HEK293 (cell line): Measurements from ENCODE around the gene KCNJ11.

ENCODE experiments used
- EGR2 ChIP-seq: fragments of 450-650 bp; formaldehyde crosslinking; IDR thresholded peaks from 2 replicates; pipeline ENCODE4 v1.5.1; 2016; ENCODE audit warnings: low read depth, missing biosample characterization, missing genetic modification characterization
- FEZF1 ChIP-seq: fragments of 450-650 bp; formaldehyde crosslinking; IDR thresholded peaks from 2 replicates; pipeline ENCODE4 v1.5.1; 2016; ENCODE audit warnings: missing biosample characterization, missing genetic modification characterization
- GLIS2 ChIP-seq: fragments of 450-650 bp; formaldehyde crosslinking; IDR thresholded peaks from 2 replicates; pipeline ENCODE4 v1.5.1; 2016; ENCODE audit warnings: missing biosample characterization, missing genetic modification characterization
- HOXC10 ChIP-seq: sonication (generic); formaldehyde crosslinking; IDR thresholded peaks from 2 replicates; pipeline ENCODE4 v1.8.1; 2023; ENCODE audit warnings: mild to moderate bottlenecking, missing genetic modification reagents
- KLF17 ChIP-seq: fragments of 450-650 bp; formaldehyde crosslinking; IDR thresholded peaks from 2 replicates; pipeline ENCODE4 v1.5.1; 2016; ENCODE audit warnings: missing biosample characterization, missing genetic modification characterization
- KLF8 ChIP-seq: fragments of 450-650 bp; formaldehyde crosslinking; IDR thresholded peaks from 2 replicates; pipeline ENCODE4 v1.5.1; 2016; ENCODE audit warnings: missing biosample characterization, missing genetic modification characterization
- KLF9 ChIP-seq: fragments of 450-650 bp; formaldehyde crosslinking; IDR thresholded peaks from 2 replicates; pipeline ENCODE4 v1.5.1; 2016; ENCODE audit warnings: missing biosample characterization, missing genetic modification characterization, low read depth
- REST ChIP-seq: fragments of 450-650 bp; formaldehyde crosslinking; IDR thresholded peaks from 2 replicates; pipeline ENCODE4 v1.5.1; 2016; ENCODE audit warnings: missing biosample characterization, missing genetic modification characterization
- WT1 ChIP-seq: fragments of 450-650 bp; formaldehyde crosslinking; IDR thresholded peaks from 2 replicates; pipeline ENCODE4 v1.5.1; 2016; ENCODE audit warnings: missing biosample characterization, missing genetic modification characterization
- ZBTB44 ChIP-seq: fragments of 450-650 bp; IDR thresholded peaks from 2 replicates; pipeline ENCODE4 v1.5.1; 2018; ENCODE audit warnings: missing biosample characterization, mild to moderate bottlenecking, missing genetic modification characterization
- ZNF148 ChIP-seq: fragments of 450-650 bp; formaldehyde crosslinking; IDR thresholded peaks from 2 replicates; pipeline ENCODE4 v1.5.0; 2017; ENCODE audit warnings: missing biosample characterization, missing genetic modification characterization, borderline replicate concordance
- ZNF391 ChIP-seq: fragments of 450-650 bp; formaldehyde crosslinking; IDR thresholded peaks from 2 replicates; pipeline ENCODE4 v1.5.1; 2016; ENCODE audit warnings: low read depth, missing biosample characterization, missing genetic modification characterization, borderline replicate concordance
- ZNF514 ChIP-seq: fragments of 450-650 bp; formaldehyde crosslinking; IDR thresholded peaks from 2 replicates; pipeline ENCODE4 v1.5.1; 2016; ENCODE audit warnings: missing biosample characterization, missing genetic modification characterization
- ZNF530 ChIP-seq: fragments of 450-650 bp; formaldehyde crosslinking; IDR thresholded peaks from 2 replicates; pipeline ENCODE4 v1.5.1; 2016; ENCODE audit warnings: low read depth, missing biosample characterization, missing genetic modification characterization
- ZNF571 ChIP-seq: fragments of 450-650 bp; formaldehyde crosslinking; IDR thresholded peaks from 2 replicates; pipeline ENCODE4 v1.5.0; 2017; ENCODE audit warnings: missing biosample characterization, missing genetic modification characterization
- ZNF585B ChIP-seq: fragments of 450-650 bp; formaldehyde crosslinking; IDR thresholded peaks from 2 replicates; pipeline ENCODE4 v1.5.1; 2016; ENCODE audit warnings: missing biosample characterization, missing genetic modification characterization
- ZNF624 ChIP-seq: fragments of 450-650 bp; formaldehyde crosslinking; IDR thresholded peaks from 2 replicates; pipeline ENCODE4 v1.5.1; 2017; ENCODE audit warnings: missing biosample characterization, missing genetic modification characterization
- ZNF626 ChIP-seq: fragments of 450-650 bp; sonication (Bioruptor Pico); formaldehyde crosslinking; IDR thresholded peaks from 2 replicates; pipeline ENCODE4 v1.5.1; 2018; ENCODE audit warnings: missing biosample characterization, missing genetic modification characterization, inconsistent platforms
- ZNF670 ChIP-seq: fragments of 450-650 bp; formaldehyde crosslinking; IDR thresholded peaks from 2 replicates; pipeline ENCODE4 v1.5.1; 2016; ENCODE audit warnings: missing biosample characterization, missing genetic modification characterization, low read depth
- ZNF747 ChIP-seq: fragments of 450-650 bp; formaldehyde crosslinking; IDR thresholded peaks from 2 replicates; pipeline ENCODE4 v1.5.1; 2016; ENCODE audit warnings: missing biosample characterization, missing genetic modification characterization
- ZNF792 ChIP-seq: fragments of 450-650 bp; formaldehyde crosslinking; IDR thresholded peaks from 2 replicates; pipeline ENCODE4 v1.5.1; 2016; ENCODE audit warnings: missing biosample characterization, missing genetic modification characterization
- TF ChIP-seq, protein P1 (sequence below): fragments of 450-650 bp; formaldehyde crosslinking; IDR thresholded peaks from 2 replicates; pipeline ENCODE4 v1.5.1; 2016; ENCODE audit warnings: missing biosample characterization, missing genetic modification characterization, borderline replicate concordance
- TF ChIP-seq, protein P2 (sequence below): fragments of 450-650 bp; formaldehyde crosslinking; IDR thresholded peaks from 2 replicates; pipeline ENCODE4 v1.5.1; 2016; ENCODE audit warnings: missing biosample characterization, missing genetic modification characterization
- TF ChIP-seq, protein P3 (sequence below): fragments of 450-650 bp; formaldehyde crosslinking; IDR thresholded peaks from 2 replicates; pipeline ENCODE4 v1.5.1; 2016; ENCODE audit warnings: missing biosample characterization, missing genetic modification characterization

The KCNJ11 gene

DNA sequence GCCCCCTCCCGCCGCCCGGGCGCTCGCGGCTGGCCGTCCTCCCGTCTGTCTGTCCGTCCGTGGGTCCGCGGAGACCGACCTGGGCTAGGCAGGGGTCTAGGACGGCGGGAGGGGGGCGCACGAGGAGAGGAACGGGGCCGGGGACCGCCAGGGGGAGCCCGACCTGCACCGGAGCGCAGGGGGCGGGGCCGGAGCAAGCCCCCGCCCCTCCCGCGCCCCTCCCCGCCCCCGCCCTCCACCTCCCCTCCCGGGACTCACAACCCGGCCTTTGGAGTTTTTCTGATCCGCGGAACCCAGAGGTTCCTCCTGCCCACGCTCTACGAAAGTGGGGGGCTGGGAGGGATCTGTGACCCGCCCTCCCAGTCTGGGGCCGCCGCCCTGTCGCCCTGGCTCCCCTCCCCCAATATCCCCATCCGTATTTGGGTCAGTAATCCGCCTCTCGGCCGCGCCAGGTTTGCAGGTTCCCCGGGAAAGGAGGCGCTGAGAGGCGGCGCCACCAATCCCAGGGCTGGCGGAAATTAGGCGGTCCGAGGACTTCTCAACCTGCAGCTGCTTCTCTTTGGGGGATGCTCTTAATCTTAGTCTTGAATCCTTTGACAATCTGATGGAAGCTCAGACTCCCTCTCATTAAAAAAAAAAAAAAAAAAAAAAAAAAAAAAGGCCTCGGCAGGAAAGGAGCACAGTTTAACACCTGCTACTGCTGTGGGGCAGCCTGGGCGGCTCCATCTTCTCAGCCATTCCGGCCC lies 925 bp upstream of the KCNJ11 start (continued):
- no peak for TF ChIP-seq ZNF148 (tag by site-specific recombination)
- peak; percentile 44; the same call in 1 of the 2 replicates for TF ChIP-seq EGR2 (tag by site-specific recombination)
- no peak for TF ChIP-seq ZNF391
- TF ChIP-seq GLIS2, result no peak
- TF ChIP-seq WT1 (tag by site-specific recombination), result 0 out of 2 replicates have a peak, but pooled peaks have one; percentile 33
- TF ChIP-seq, protein P1, sequence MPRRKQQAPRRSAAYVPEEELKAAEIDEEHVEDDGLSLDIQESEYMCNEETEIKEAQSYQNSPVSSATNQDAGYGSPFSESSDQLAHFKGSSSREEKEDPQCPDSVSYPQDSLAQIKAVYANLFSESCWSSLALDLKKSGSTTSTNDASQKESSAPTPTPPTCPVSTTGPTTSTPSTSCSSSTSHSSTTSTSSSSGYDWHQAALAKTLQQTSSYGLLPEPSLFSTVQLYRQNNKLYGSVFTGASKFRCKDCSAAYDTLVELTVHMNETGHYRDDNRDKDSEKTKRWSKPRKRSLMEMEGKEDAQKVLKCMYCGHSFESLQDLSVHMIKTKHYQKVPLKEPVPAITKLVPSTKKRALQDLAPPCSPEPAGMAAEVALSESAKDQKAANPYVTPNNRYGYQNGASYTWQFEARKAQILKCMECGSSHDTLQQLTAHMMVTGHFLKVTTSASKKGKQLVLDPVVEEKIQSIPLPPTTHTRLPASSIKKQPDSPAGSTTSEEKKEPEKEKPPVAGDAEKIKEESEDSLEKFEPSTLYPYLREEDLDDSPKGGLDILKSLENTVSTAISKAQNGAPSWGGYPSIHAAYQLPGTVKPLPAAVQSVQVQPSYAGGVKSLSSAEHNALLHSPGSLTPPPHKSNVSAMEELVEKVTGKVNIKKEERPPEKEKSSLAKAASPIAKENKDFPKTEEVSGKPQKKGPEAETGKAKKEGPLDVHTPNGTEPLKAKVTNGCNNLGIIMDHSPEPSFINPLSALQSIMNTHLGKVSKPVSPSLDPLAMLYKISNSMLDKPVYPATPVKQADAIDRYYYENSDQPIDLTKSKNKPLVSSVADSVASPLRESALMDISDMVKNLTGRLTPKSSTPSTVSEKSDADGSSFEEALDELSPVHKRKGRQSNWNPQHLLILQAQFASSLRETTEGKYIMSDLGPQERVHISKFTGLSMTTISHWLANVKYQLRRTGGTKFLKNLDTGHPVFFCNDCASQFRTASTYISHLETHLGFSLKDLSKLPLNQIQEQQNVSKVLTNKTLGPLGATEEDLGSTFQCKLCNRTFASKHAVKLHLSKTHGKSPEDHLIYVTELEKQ, result no peak
- no peak for TF ChIP-seq ZNF530
- TF ChIP-seq REST, result no peak
- TF ChIP-seq ZNF624 (tag by site-specific recombination), result no peak
- TF ChIP-seq, protein P2, sequence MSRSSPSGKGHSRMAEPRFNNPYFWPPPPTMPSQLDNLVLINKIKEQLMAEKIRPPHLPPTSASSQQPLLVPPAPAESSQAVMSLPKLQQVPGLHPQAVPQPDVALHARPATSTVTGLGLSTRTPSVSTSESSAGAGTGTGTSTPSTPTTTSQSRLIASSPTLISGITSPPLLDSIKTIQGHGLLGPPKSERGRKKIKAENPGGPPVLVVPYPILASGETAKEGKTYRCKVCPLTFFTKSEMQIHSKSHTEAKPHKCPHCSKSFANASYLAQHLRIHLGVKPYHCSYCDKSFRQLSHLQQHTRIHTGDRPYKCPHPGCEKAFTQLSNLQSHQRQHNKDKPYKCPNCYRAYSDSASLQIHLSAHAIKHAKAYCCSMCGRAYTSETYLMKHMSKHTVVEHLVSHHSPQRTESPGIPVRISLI (tag by site-specific recombination), result no peak
- TF ChIP-seq ZNF626 (tag by site-specific recombination), result no peak
- TF ChIP-seq FEZF1 (tag by site-specific recombination), result no peak
- TF ChIP-seq, protein P3, sequence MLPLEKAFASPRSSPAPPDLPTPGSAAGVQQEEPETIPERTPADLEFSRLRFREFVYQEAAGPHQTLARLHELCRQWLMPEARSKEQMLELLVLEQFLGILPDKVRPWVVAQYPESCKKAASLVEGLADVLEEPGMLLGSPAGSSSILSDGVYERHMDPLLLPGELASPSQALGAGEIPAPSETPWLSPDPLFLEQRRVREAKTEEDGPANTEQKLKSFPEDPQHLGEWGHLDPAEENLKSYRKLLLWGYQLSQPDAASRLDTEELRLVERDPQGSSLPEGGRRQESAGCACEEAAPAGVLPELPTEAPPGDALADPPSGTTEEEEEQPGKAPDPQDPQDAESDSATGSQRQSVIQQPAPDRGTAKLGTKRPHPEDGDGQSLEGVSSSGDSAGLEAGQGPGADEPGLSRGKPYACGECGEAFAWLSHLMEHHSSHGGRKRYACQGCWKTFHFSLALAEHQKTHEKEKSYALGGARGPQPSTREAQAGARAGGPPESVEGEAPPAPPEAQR (tag by site-specific recombination), result no peak
- no peak for TF ChIP-seq ZNF571
- no peak for TF ChIP-seq ZBTB44 (tag by site-specific recombination)
- no peak for TF ChIP-seq ZNF670
- peak; percentile 78 for TF ChIP-seq KLF8 (tag by site-specific recombination)
- TF ChIP-seq ZNF585B (tag by site-specific recombination), result no peak
- no peak for TF ChIP-seq ZNF792 (tag by site-specific recombination)
- TF ChIP-seq KLF17 (tag by site-specific recombination), result peak; percentile 69; the same call in 1 of the 2 replicates
- peak; percentile 62; the same call in 1 of the 2 replicates for TF ChIP-seq KLF9 (tag by site-specific recombination)
- TF ChIP-seq HOXC10 (CRISPR knock-in tag), result no peak
- TF ChIP-seq ZNF514, result no peak
- TF ChIP-seq ZNF747 (tag by site-specific recombination), result no peak
